Stomach smooth muscle (tissue), 2 donors: ENCODE measurements around the gene PEX11G.

Experiments used
- H3K27ac ChIP-seq: one replicate; pipeline ENCODE4 v1.7.0; 2013; ENCODE audit warnings: mild to moderate bottlenecking, low read length, inconsistent platforms
- H3K27me3 ChIP-seq, 2 donors: one replicate each; pipeline ENCODE4 v1.7.0; 2013; ENCODE audit warnings: low read length in 2 of 2; ENCODE audit not compliant: insufficient read depth in 2 of 2, control insufficient read depth in 1 of 2
- H3K36me3 ChIP-seq, 2 donors: one replicate each; pipeline ENCODE4 v1.7.0; 2013; ENCODE audit warnings: low read length in 2 of 2; ENCODE audit not compliant: control insufficient read depth in 2 of 2, insufficient read depth in 2 of 2
- H3K4me1 ChIP-seq: one replicate; pipeline ENCODE4 v1.7.0; 2013; ENCODE audit warnings: low read length; ENCODE audit not compliant: control insufficient read depth, insufficient read depth
- H3K4me3 ChIP-seq, 2 donors: one replicate each; pipeline ENCODE4 v1.7.0; 2013; ENCODE audit warnings: low read length in 2 of 2
- H3K9ac ChIP-seq, 2 donors: one replicate each; pipeline ENCODE4 v1.7.0; 2013; ENCODE audit warnings: low read length in 2 of 2, mild to moderate bottlenecking in 1 of 2
- H3K9me3 ChIP-seq, 2 donors: one replicate each; pipeline ENCODE4 v1.7.0; 2013; ENCODE audit warnings: low read length in 2 of 2; ENCODE audit not compliant: control insufficient read depth in 2 of 2
- donor health status: healthy.
- donor health status: Pancreatic carcinoma.

The PEX11G gene

DNA sequence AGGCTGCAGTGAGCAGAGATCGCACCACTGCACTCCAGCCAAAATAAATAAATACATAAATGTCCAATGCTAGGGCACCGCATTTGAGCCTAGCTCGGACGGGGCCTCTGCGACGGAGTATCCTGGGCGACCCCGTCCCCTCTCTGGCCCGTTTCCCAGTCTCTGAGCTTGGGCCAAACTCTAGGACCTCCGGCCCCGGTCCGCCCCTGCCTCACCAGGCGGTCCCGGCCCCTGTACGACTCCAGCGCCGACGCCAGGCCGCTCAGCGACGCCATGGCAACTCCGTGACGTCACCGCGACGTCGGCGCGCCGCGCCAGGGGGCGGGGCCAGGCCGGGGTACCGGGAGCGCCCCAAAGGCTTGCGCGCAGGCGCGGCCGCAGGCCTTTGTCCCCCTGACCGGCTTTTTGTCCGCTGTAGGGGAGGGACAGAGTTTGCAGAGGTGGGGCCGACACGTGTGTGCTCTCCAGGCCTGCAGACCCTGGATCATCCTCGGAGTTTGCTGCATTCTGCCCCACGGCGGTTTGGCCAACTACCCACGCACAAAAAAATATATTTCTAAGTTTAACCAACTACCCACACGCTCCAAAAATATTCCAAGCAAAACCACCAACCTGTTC, at the start of gene PEX11G:
Gene PEX11G, minus strand, starts transcription at position 300 of the 618 bp plus-strand sequence. Its CDS starts 25 bp downstream, at position 275.
- H3K36me3 ChIP-seq = no peaks in the 10 kb centered on the region
- peak within 1 kb of the TSS; percentile 58 to 84 for H3K9ac ChIP-seq
- H3K4me3 ChIP-seq = peak within 1 kb of the TSS; percentile 86 to 93
- H3K4me1 ChIP-seq = peaks cover 8% of the 10 kb centered on the region
- no peaks in the 10 kb centered on the region for H3K27me3 ChIP-seq
- H3K27ac ChIP-seq = peak within 1 kb of the TSS; percentile 71
- no peaks in the 10 kb centered on the region for H3K9me3 ChIP-seq

DNA sequence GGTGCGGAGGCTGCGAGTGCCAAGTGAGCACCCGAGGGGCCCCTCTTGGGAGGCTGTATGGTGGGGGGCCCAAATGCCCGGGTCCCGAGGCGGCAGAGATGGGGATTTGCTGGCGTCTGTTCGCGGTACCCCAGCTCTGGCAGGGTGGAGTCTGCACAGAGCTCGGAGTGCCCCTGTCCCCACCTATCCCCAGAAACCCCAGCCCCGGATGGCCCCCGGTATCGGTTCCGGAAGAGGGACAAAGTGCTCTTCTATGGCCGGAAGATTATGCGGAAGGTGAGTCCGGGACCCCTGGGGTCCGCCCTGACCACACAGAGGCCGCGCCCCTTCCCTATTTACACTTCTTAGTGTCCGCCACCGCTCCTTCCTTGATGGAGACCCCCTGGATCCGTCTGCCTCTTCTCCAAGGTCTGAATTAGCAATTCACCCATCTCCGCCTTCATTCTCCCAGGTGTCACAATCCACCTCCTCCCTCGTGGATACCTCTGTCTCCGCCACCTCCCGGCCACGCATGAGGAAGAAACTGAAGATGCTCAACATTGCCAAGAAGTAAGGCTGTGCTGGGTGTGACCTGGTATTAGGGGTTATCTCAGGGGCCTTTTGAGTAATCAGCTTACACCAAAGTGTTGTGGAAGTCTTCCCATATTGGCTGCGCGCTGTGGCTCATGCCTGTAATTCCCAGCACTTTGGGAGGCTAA, 47.3 kb upstream of the PEX11G start:
- H3K4me3 ChIP-seq = peak overlapping the region; percentile 93 to 99
- H3K4me1 ChIP-seq = peaks cover 21% of the 10 kb centered on the region
- H3K36me3 ChIP-seq = peaks cover 11 to 21% of the 10 kb centered on the region in 2 donors
- no peaks in the 10 kb centered on the region for H3K9me3 ChIP-seq
- peak overlapping the region; percentile 85 to 92 for H3K9ac ChIP-seq
- no peaks in the 10 kb centered on the region for H3K27me3 ChIP-seq
- peak overlapping the region; percentile 90 for H3K27ac ChIP-seq

DNA sequence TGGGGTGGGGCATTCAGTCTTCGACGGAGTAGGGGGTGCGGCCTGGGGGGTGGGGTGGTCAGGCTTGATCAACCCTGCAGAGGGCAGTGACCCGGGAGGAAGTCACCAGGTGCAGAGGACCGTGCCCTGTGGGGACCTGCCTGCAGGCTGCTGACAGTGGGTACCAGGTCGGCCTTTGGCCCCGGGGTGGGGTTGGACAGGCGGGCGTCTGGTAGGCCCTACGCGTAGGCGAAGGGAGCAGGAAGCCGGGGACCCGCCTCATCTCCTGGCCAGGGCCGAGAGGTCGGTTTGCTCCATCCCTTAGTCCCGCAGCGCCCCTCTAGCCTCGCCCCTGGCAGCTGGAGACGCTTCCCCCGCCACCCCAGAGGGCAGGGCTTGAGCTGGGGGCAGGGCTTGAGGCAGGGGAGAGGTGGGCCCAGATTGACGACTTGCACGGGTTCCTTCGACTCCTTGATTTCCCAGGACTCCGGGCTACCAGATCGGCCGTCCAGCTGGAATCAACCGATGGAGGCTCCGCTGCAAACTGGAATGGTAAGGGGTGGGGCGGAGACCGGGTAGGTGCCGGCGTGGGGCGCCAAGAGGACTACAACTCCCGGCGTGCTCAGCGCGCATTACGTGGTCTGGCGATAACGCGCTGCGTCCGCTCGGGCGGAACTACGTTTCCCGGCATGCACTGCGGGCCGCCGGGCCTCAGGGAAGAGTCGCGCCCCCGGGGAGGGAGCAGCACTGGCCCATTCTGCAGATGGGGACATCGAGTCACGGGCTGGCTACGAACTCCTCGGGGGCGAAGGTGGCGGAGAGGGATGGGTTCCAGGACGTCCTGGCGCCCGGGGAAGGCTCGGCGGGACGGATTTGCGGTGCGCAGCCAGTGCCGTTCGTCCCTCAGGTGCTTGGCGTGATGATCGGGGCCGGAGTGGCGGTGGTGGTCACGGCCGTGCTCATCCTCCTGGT, 46.5 kb upstream of the PEX11G start, which contains the start of gene PNPLA6:
Gene PNPLA6, plus strand, starts transcription at position 671 of the 951 bp plus-strand sequence. Its CDS starts 72 bp downstream, at position 743.
- peaks cover 21% of the 10 kb centered on the region for H3K4me1 ChIP-seq
- H3K27ac ChIP-seq = peak within 1 kb of the TSS; percentile 90
- peak within 1 kb of the TSS; percentile 85 to 92 for H3K9ac ChIP-seq
- no peaks in the 10 kb centered on the region for H3K27me3 ChIP-seq
- peak within 1 kb of the TSS; percentile 93 to 99 for H3K4me3 ChIP-seq
- peaks cover 11 to 18% of the 10 kb centered on the region in 2 donors for H3K36me3 ChIP-seq
- H3K9me3 ChIP-seq = no peaks in the 10 kb centered on the region

DNA sequence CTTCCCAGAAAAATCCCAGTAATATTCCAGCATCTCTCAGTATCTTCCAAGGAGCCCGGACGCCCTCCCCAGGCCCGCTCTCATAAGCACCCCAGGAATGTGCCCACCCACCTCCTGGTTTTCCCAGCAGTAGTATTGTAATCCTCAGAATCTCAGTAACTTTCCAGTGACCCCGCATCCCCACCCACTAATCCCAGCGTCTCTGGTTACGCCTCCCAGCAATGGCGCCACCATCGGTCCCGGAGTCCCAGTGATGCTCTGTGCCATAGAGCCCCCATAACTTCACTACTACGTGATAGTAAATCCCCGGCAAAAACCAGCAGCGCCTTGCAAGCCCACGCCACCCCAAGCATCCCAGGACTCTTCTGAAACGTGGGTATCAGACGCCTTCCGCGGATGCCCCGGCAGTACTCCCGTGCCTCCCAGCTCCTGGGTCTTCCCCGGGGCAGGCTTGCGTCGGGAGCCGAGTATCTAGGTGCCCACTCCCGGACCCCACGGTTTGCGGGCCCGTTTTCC, 45.8 kb upstream of the PEX11G start:
- H3K4me1 ChIP-seq = peaks cover 21% of the 10 kb centered on the region

DNA sequence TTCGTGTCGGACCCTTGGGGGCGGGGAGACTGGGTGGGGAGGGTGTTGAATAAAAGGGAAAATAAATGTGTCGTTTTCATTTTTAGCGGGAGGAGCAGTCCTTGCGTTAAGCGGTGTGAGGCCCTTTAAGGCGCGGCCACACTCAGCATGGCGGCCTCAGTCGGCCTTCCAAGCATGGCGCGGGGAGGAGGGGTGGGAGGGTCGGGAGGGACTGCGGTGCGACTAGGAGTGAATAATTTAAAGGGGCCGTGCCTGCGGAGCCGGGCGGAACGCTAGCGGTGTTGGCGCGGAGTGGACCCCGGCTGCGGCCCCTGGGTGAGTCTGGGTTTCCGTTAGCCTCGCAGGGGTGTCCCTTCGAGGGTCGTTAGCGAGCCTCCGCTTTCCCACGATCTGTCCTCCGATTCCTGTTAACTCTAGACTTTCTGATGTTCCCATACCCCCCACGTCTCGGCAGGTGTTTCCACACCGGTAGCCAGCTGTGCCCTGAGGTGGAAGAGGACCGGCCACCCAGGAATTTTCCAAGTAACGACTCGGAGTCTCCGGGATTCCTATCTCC, 45.2 kb upstream of the PEX11G start:
- H3K27me3 ChIP-seq = no peaks in the 10 kb centered on the region
- H3K9me3 ChIP-seq = no peaks in the 10 kb centered on the region
- peak overlapping the region; percentile 85 to 92 for H3K9ac ChIP-seq
- H3K27ac ChIP-seq = peak overlapping the region; percentile 90
- peaks cover 21% of the 10 kb centered on the region for H3K4me1 ChIP-seq
- H3K4me3 ChIP-seq = peak overlapping the region; percentile 93 to 99
- peaks cover 11 to 16% of the 10 kb centered on the region in 2 donors for H3K36me3 ChIP-seq

More for the DNA sequence above, 45.8 kb upstream of the PEX11G start:
- H3K4me3 ChIP-seq = peak overlapping the region; percentile 93 to 99
- peak overlapping the region; percentile 85 to 92 for H3K9ac ChIP-seq
- peak overlapping the region; percentile 90 for H3K27ac ChIP-seq
- H3K9me3 ChIP-seq = no peaks in the 10 kb centered on the region
- no peaks in the 10 kb centered on the region for H3K27me3 ChIP-seq
- H3K36me3 ChIP-seq = peaks cover 11 to 14% of the 10 kb centered on the region in 2 donors

DNA sequence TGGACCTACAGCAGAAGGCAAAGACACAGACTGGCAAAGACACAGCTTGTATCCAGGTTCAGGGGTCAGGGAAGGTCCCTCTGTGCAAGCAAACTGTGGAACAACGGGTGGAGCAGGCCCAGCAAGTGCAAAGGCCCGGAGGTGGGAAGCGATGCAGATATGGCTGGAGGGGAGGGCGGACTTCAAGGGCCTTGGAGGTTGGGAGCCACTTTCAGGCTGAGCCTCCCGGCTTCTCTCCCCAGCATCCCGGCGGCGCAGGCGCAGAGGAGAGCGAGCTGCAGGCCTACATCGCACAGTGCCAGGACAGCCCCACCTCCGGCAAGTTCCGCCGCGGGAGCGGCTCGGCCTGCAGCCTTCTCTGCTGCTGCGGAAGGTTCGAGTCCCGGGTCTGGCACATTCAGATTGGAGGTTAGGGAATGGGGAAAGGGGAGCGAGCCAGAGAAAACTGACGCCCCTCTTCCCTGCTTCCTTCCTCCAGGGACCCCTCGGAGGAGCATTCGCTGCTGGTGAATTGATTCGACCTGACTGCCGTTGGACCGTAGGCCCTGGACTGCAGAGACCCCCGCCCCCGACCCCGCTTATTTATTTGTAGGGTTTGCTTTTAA, 44.5 kb upstream of the PEX11G start:
- Histone ChIP-seq H3K27me3 (no peaks in the 10 kb centered on the region), H3K27ac (peak overlapping the region; percentile 90), H3K9ac (peak overlapping the region; percentile 81 to 92), H3K9me3 (no peaks in the 10 kb centered on the region), H3K4me1 (peaks cover 21% of the 10 kb centered on the region), H3K4me3 (peak overlapping the region; percentile 93 to 99), H3K36me3 (peaks cover 6 to 14% of the 10 kb centered on the region in 2 donors)

DNA sequence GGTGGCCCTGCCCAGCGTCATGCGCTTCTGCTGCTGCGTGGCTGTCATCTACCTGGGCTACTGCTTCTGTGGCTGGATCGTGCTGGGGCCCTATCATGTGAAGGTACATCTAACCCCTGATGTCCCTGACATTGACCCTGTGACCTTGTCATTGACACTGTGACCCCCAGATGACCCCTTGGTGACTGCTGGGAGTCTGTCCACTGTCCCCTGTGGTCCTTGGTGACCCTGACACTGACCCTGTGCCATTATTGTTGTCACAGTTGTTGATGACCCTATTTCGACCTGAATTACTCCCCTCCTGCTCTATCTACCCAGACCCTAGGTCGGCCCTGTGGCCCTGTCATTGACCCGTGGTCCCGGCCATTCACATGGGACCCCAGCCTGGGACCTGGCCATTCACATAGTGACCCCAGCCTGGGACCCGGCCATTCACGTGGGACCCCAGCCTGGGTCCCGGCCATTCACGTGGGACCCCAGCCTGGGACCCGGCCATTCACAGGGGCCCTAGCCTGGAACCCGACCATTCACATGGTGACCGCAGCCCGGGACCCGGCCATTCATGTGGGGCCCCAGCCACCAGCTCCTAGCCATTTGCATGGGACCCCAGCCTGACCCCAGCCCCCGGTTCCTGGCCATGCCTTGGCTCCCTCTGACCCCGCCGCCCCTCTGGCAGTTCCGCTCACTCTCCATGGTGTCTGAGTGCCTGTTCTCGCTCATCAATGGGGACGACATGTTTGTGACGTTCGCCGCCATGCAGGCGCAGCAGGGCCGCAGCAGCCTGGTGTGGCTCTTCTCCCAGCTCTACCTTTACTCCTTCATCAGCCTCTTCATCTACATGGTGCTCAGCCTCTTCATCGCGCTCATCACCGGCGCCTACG, 41.0 kb upstream of the PEX11G start:
- Histone ChIP-seq H3K27ac (no peak overlapping the region), H3K36me3 (peaks cover 0 to 20% of the 10 kb centered on the region in 2 donors), H3K9ac (no peak overlapping the region), H3K9me3 (no peaks in the 10 kb centered on the region), H3K4me1 (peaks cover 16% of the 10 kb centered on the region), H3K27me3 (no peaks in the 10 kb centered on the region), H3K4me3 (no peak overlapping the region)

DNA sequence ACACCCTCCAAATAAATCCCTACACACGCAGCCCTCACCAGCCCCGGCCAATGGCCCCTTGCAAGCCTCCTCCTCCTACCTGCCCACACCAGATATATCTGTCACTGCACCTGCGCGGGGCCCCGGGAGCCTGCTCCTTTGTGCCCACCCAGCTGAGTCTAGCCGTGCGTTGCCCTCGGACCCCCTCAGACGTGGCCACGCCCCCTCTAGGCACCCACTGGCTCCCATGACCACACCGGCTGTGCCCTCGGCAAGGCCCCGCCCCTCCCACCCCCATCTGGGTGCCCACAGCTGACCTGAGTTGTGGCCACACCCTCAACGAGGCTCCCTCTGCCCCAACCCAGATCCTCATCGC, 40.4 kb upstream of the PEX11G start:
- H3K27me3 ChIP-seq = no peaks in the 10 kb centered on the region
- H3K4me1 ChIP-seq = peaks cover 11% of the 10 kb centered on the region
- no peaks in the 10 kb centered on the region for H3K9me3 ChIP-seq
- no peak overlapping the region for H3K27ac ChIP-seq
- H3K4me3 ChIP-seq = no peak overlapping the region
- H3K36me3 ChIP-seq = peaks cover 0 to 22% of the 10 kb centered on the region in 2 donors
- H3K9ac ChIP-seq = no peak overlapping the region

DNA sequence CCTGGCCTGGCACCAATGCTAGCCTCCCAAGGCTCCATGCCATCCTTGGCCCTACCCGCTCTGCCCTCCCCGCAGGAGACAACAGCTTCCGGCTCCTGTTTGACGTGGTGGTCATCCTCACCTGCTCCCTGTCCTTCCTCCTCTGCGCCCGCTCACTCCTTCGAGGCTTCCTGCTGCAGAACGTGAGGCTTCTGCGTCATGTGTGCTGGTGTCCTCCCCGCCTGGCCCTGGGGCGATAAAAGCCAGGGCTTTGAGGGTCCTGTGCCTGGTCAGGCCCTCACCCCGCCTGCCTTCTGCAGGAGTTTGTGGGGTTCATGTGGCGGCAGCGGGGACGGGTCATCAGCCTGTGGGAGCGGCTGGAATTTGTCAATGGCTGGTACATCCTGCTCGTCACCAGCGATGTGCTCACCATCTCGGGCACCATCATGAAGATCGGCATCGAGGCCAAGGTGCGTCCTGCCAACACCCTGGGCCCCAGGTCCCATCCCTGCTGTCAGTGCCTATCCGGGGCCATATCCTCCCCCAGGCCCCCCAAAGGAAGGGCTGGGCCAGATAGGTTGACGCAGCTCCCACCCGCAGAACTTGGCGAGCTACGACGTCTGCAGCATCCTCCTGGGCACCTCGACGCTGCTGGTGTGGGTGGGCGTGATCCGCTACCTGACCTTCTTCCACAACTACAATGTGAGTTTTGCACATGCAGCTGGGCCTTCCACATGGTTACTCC, 39.8 kb upstream of the PEX11G start:
- Histone ChIP-seq H3K9me3 (no peaks in the 10 kb centered on the region), H3K4me1 (peaks cover 10% of the 10 kb centered on the region), H3K27ac (no peak overlapping the region), H3K9ac (no peak overlapping the region), H3K27me3 (no peaks in the 10 kb centered on the region), H3K4me3 (no peak overlapping the region), H3K36me3 (peaks cover 0 to 22% of the 10 kb centered on the region in 2 donors)
